Hepatocyte (in vitro differentiated cells): ENCODE results near the gene ARHGAP25. TPM values are rescaled to one million over a fixed set of nuclear protein-coding genes. Genes with fewer than 3 reads are reported as not detected.

ENCODE experiments used
- DNase-seq: peaks from one replicate; pipeline ENCODE4 v3.0.0-alpha.2; 2016; ENCODE audit warnings: low spot score
- H2AFZ ChIP-seq: fragments of 200-600 bp; sonication (generic); 2 replicates; pipeline ENCODE4 v1.6.0; 2016; ENCODE audit warnings: antibody characterized with exemption, mild to moderate bottlenecking
- H3K27ac ChIP-seq: fragments of 200-600 bp; sonication (generic); 2 replicates; pipeline ENCODE4 v1.5.1; 2016; ENCODE audit warnings: mild to moderate bottlenecking
- H3K27me3 ChIP-seq: fragments of 200-600 bp; sonication (generic); 2 replicates; pipeline ENCODE4 v1.6.1; 2016
- H3K36me3 ChIP-seq: fragments of 200-600 bp; sonication (generic); replicated peaks from 2 replicates; pipeline ENCODE4 v1.5.1; 2016; ENCODE audit warnings: low read depth; ENCODE audit not compliant: insufficient read depth
- H3K4me1 ChIP-seq: fragments of 200-600 bp; sonication (generic); 2 replicates; pipeline ENCODE4 v1.5.1; 2016; ENCODE audit warnings: mild to moderate bottlenecking, moderate library complexity; ENCODE audit not compliant: insufficient read depth
- H3K4me2 ChIP-seq: fragments of 200-600 bp; sonication (generic); 2 replicates; pipeline ENCODE4 v1.6.0; 2016
- H3K4me3 ChIP-seq: fragments of 200-600 bp; sonication (generic); 2 replicates; pipeline ENCODE4 v1.5.1; 2016; ENCODE audit warnings: mild to moderate bottlenecking
- H3K79me2 ChIP-seq: fragments of 200-600 bp; sonication (generic); 2 replicates; pipeline ENCODE4 v1.6.0; 2017; ENCODE audit warnings: mild to moderate bottlenecking
- H3K9me2 ChIP-seq: fragments of 200-600 bp; sonication (generic); replicated peaks from 2 replicates; pipeline ENCODE4 v1.6.0; 2017; ENCODE audit warnings: mild to moderate bottlenecking; ENCODE audit not compliant: insufficient read depth
- H3K9me3 ChIP-seq: fragments of 200-600 bp; sonication (generic); 2 replicates; pipeline ENCODE4 v1.5.1; 2016; ENCODE audit warnings: low read depth, mild to moderate bottlenecking
- H4K20me1 ChIP-seq: fragments of 200-600 bp; sonication (generic); 2 replicates; pipeline ENCODE4 v1.6.0; 2016; ENCODE audit warnings: mild to moderate bottlenecking; ENCODE audit not compliant: insufficient read depth, poor library complexity, severe bottlenecking
- CTCF ChIP-seq: fragments of 200-600 bp; sonication (generic); IDR thresholded peaks from 2 replicates; pipeline ENCODE4 v1.5.1; 2016; ENCODE audit warnings: antibody characterized with exemption, mild to moderate bottlenecking; ENCODE audit not compliant: poor library complexity
- EZH2 ChIP-seq: fragments of 200-600 bp; sonication (generic); IDR thresholded peaks from 2 replicates; pipeline ENCODE4 v1.6.1; 2016; ENCODE audit warnings: antibody characterized with exemption, mild to moderate bottlenecking, borderline replicate concordance
- EZH2phosphoT487 ChIP-seq: fragments of 200-600 bp; sonication (generic); IDR thresholded peaks from one replicate; pipeline ENCODE4 v1.6.1; 2018; ENCODE audit warnings: antibody characterized with exemption, mild to moderate bottlenecking, low read depth, moderate library complexity; ENCODE audit not compliant: unreplicated experiment, severe bottlenecking
- WGBS: methylation state at CpG from one replicate; pipeline ENCODE4 v1.1.6; 2016; ENCODE audit warnings: low lambda C conversion rate; ENCODE audit errors: missing lambda C conversion rate; 5-methylcytosine and 5-hydroxymethylcytosine counted together
- polyA plus RNA-seq: library from polyadenylated mRNA; unstranded; fragments of >200 nt; fragmentation: Nextera tagmentation; extraction: Ambion mirVana; gene quantifications from 2 replicates; pipeline ENCODE4 v1.2.1, GENCODE V29; 2016
- total RNA-seq: library from RNA; depleted of rRNA; stranded (reverse); fragments of >200 nt; gene quantifications from 2 replicates; pipeline ENCODE4 v1.2.3, GENCODE V29; 2014

ARHGAP25 gene
- total and polyA plus RNA-seq, 2 experiments from 2014 or later = 0.21 to 0.47 TPM

- Histone ChIP-seq H4K20me1 (no peaks in the 10 kb centered on the region), H3K36me3 (no peaks in the 10 kb centered on the region), H3K79me2 (no peaks in the 10 kb centered on the region), H3K4me1 (peaks cover 6% of the 10 kb centered on the region), H3K9me2 (no peaks in the 10 kb centered on the region), H3K4me2 (no peak overlapping the region), H3K4me3 (no peak overlapping the region), H3K9me3 (no peaks in the 10 kb centered on the region), H3K27ac (no peak overlapping the region), H2AFZ (no peak overlapping the region), H3K27me3 (no peaks in the 10 kb centered on the region)
- WGBS = 83% methylated on average over 12 of the region's 12 CpGs
- no peak for TF ChIP-seq EZH2phosphoT487
- no peak for TF ChIP-seq EZH2
- no peak for TF ChIP-seq CTCF
- no peak for DNase-seq
Observed at GRCh38 chr2:68806511-68807109, 72.0 kb downstream of the ARHGAP25 start.

GRCh38 chr2:68807821-68808266 is 73.2 kb downstream of the ARHGAP25 start:
- no peak for TF ChIP-seq EZH2phosphoT487
- no peak for TF ChIP-seq EZH2
- TF ChIP-seq CTCF = no peak
- Histone ChIP-seq H3K9me3 (no peaks in the 10 kb centered on the region), H4K20me1 (no peaks in the 10 kb centered on the region), H3K4me2 (no peak overlapping the region), H3K36me3 (no peaks in the 10 kb centered on the region), H3K9me2 (no peaks in the 10 kb centered on the region), H3K27ac (no peak overlapping the region), H3K4me1 (peaks cover 10% of the 10 kb centered on the region), H3K4me3 (no peak overlapping the region), H3K79me2 (no peaks in the 10 kb centered on the region), H3K27me3 (no peaks in the 10 kb centered on the region), H2AFZ (no peak overlapping the region)
- WGBS = 47% methylated on average over 6 of the region's 6 CpGs
- peak; percentile 18 for DNase-seq

- DNase-seq = no peak
- H2AFZ ChIP-seq = no peak overlapping the region
- no peaks in the 10 kb centered on the region for H3K27me3 ChIP-seq
- H3K4me1 ChIP-seq = peaks cover 10% of the 10 kb centered on the region
- no peaks in the 10 kb centered on the region for H3K79me2 ChIP-seq
- 78% methylated on average over 2 of the region's 2 CpGs for WGBS
- H3K27ac ChIP-seq = no peak overlapping the region
- TF ChIP-seq EZH2phosphoT487 = no peak
- no peak for TF ChIP-seq CTCF
- no peak for TF ChIP-seq EZH2
- H3K4me2 ChIP-seq = no peak overlapping the region
- H3K9me2 ChIP-seq = no peaks in the 10 kb centered on the region
- no peaks in the 10 kb centered on the region for H3K36me3 ChIP-seq
- H4K20me1 ChIP-seq = no peaks in the 10 kb centered on the region
- H3K4me3 ChIP-seq = no peak overlapping the region
- H3K9me3 ChIP-seq = no peaks in the 10 kb centered on the region
Observed at GRCh38 chr2:68809324-68810240, 75.0 kb downstream of the ARHGAP25 start.
